ENCODE data around the gene ZDHHC17. TPM values are rescaled to one million over a fixed set of nuclear protein-coding genes. Genes with fewer than 3 reads are reported as not detected.

The ZDHHC17 gene
- total RNA-seq, 4 donors from 2014 or later: 38.6 to 60.7 (median 56.3) TPM

DNA sequence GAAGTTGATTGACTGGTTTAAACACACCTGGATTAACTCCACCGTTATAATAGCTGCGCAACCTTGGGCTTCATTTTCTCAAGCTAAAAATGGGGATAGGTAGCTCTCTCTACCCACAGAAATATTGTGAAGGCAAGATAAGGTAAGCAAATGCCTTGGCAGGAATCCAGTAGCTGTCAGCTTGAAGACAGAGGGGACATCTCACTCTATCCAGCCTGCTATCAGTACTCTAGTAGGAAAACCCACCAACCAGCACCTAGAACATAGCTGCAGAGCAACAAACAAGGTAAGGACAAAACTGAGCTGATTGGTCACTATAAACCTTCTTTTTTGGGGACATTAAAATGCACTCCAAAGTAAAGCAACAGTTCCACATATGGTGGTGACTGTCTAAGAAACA, 107.2 kb downstream of the ZDHHC17 start:
- TF ChIP-seq, protein P1, sequence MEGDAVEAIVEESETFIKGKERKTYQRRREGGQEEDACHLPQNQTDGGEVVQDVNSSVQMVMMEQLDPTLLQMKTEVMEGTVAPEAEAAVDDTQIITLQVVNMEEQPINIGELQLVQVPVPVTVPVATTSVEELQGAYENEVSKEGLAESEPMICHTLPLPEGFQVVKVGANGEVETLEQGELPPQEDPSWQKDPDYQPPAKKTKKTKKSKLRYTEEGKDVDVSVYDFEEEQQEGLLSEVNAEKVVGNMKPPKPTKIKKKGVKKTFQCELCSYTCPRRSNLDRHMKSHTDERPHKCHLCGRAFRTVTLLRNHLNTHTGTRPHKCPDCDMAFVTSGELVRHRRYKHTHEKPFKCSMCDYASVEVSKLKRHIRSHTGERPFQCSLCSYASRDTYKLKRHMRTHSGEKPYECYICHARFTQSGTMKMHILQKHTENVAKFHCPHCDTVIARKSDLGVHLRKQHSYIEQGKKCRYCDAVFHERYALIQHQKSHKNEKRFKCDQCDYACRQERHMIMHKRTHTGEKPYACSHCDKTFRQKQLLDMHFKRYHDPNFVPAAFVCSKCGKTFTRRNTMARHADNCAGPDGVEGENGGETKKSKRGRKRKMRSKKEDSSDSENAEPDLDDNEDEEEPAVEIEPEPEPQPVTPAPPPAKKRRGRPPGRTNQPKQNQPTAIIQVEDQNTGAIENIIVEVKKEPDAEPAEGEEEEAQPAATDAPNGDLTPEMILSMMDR (IDR thresholded peaks at IDR 0.05; ENCODE audit: low read depth): no peak

- TF ChIP-seq, protein P1 (IDR thresholded peaks at IDR 0.05; ENCODE audit: low read depth): no peak
These were observed 107.8 kb downstream of the ZDHHC17 start for GRCh38 chr12:76871742-76872141.

DNA sequence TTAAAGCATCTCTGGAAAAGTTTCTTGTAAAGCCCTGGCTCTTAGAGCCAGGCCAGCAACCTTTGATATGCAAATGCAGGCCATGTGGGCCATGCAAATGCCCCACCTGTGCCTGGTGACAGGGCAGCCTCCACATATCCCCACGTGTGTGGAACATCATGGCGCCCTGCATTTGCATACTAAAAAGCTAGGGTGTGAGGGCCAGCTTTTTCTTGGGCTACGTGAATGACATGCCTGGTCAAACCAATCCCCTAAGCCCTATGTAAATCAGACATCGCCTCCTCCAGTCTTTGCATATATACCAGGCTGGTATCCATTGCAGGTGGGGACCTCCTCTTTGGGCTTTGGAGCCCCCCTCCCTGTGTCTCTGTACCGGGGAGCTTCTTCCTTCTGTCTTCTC, 108.5 kb downstream of the ZDHHC17 start:
- TF ChIP-seq, protein P1 (IDR thresholded peaks at IDR 0.05; ENCODE audit: low read depth): no peak

- TF ChIP-seq, protein P1 (IDR thresholded peaks at IDR 0.05; ENCODE audit: low read depth): no peak
These were observed 110.1 kb downstream of the ZDHHC17 start for GRCh38 chr12:76874027-76874426.

DNA sequence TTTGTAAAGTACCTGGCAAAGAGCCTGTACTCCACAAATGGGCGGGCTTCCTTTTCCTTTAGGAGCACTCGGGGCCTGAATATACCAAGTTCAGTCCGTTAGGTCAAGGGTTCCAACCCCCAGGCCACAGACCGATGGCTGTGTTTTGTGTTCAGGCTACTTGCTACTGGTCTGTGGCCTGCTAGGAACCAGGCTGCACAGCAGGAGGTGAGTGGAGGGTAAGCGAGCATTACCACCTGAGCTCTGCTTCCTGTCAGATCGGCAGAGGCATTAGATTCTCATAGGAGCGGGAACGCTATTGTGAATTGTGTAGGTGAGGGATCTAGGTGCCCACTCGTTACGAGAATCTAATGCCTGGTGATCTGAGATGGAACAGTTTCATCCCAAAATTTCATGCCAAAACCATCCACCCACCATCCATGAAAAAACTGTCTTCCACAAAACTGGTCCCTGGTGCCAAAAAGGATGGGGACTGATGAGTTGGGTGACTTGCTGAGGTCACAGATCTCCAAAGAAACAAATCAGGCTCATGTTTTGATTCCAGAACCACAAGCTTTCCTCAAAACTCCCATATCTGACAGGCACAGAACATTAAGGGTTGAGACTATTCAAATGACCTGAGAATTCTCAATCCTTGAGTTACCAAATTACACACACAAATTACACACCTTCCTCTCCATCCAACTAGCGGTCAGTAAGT, 110.7 kb downstream of the ZDHHC17 start:
- TF ChIP-seq, protein P1 (IDR thresholded peaks at IDR 0.05; ENCODE audit: low read depth): no peak

DNA sequence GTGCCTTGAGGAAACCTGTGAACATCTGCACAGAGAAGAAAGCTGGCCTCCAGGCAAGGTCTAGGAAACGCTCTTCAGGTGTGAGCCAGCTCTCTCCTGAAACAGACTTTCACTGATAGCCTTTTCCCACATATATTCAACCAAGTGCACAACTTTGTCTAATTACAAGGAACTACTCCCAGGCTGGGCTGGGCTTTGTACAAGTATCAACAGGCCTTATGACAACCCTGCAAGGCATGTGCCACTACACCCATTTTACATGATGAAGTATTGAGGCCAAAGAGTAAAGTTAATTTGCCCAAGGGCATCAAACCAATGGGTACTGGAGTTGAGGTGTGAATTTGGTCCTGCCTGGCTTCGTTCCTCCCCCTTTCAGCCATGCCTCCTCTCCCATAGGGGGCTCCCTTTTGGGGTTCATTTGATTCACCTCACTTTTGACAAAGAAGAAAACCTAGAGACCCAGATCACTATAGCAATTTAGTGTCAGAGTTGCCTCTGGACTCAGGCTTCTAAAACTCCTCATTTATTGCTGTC, 112.8 kb downstream of the ZDHHC17 start:
- TF ChIP-seq, protein P1 (IDR thresholded peaks at IDR 0.05; ENCODE audit: low read depth): no peak

DNA sequence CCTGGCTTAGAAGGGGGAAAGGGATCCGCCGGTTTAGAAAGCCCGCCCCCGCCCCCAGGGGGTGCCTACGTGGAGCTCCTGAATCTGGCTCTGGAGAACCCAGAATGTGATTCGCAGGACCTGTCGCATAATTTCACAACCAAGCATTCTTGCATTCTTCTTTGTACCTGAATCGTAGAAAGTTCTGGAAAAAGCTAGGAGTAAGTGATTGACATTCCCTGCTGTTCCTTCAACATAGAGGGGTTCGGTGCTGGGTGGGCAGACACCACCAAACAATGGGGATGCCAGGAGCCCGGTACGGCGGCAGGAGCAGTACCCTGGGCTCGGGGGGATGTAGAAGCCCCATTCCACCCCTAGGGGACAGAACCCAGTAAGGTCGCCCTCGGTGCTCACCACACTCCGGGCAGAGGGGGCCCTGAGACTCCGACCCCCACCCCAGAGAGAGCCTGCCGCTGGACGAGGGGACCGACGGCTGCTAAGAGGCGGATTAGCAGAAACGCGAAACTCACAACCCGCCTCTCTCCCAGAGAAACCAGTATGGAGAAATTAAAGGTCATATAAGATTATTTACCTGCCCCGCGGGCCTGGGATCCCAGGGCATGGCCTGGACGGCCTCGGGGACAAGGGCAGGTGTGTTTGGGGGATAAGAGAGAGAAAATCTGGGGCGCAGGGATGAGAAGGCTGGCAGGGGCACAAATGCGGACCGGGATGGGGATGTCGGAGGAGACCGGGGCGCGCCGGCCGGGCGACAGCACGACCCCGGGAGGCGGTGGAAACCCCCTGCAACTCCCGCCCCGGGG, 114.4 kb downstream of the ZDHHC17 start:
- TF ChIP-seq, protein P1 (IDR thresholded peaks at IDR 0.05; ENCODE audit: low read depth): no peak
